Measurements from ENCODE around the gene PRKN. TPM values are rescaled to one million over a fixed set of nuclear protein-coding genes. Genes with fewer than 3 reads are reported as not detected.

PRKN gene
- total RNA-seq, 1 donor from 2014 or later = 25.5 TPM

DNA sequence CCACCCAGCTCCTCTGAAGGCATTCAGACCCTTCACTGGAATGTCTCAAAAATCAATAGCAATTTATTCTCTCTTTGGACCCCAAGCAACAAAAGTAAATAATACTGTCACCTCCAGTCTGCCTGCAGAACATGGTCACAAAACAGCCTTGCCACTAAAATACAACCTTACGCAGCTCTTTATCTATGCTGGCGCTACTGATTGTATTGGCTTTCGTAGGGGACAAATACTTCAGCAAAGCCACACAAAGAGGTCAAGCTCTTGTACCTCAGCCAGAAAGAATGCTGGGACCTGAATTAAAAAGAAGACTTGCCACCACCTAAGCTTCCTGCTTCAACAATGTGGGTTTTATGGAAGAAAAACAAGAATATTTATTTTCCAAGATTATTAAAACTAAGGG, 57.2 kb downstream of the PRKN start:
- Histone ChIP-seq H3K4me3 (peak overlapping the region; percentile 30), H3K27me3 (ENCODE audit: low read depth) (no peaks in the 10 kb centered on the region), H3K36me3 (no peaks in the 10 kb centered on the region), H3K4me1 (peaks cover 19% of the 10 kb centered on the region), H3K27ac (replicated peaks) (peak overlapping the region; percentile 76), H3K9me3 (replicated peaks) (peaks cover 9% of the 10 kb centered on the region)
- DNase-seq = no peak
- TF ChIP-seq, protein P1, sequence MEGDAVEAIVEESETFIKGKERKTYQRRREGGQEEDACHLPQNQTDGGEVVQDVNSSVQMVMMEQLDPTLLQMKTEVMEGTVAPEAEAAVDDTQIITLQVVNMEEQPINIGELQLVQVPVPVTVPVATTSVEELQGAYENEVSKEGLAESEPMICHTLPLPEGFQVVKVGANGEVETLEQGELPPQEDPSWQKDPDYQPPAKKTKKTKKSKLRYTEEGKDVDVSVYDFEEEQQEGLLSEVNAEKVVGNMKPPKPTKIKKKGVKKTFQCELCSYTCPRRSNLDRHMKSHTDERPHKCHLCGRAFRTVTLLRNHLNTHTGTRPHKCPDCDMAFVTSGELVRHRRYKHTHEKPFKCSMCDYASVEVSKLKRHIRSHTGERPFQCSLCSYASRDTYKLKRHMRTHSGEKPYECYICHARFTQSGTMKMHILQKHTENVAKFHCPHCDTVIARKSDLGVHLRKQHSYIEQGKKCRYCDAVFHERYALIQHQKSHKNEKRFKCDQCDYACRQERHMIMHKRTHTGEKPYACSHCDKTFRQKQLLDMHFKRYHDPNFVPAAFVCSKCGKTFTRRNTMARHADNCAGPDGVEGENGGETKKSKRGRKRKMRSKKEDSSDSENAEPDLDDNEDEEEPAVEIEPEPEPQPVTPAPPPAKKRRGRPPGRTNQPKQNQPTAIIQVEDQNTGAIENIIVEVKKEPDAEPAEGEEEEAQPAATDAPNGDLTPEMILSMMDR (IDR thresholded peaks at IDR 0.05; ENCODE audit: borderline replicate concordance) = no peak
- intact Hi-C loops (cut with micrococcal nuclease) = no loop called here

DNA sequence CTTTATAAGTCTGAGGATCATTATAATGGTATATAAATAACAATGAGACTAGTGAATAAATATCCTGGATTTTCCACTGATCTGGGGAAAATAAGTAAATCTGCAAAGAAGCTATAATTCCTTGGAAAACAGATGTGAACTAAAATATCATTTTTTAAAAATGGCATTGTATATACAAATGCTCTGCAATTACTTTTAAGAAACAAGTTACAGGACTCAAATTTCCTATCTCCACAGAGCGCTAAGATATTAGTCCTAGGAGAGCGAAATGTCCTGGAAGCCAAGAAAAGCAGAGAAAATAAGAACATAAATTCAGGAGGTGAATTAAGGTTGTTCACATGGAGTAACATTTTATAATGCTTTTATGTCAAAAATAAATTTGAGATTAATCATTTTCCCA, 61.3 kb downstream of the PRKN start:
- DNase-seq = no peak
- Histone ChIP-seq H3K27ac (replicated peaks) (no peak overlapping the region), H3K27me3 (ENCODE audit: low read depth) (no peaks in the 10 kb centered on the region), H3K36me3 (peaks cover 5% of the 10 kb centered on the region), H3K4me1 (peaks cover 7% of the 10 kb centered on the region), H3K4me3 (no peak overlapping the region), H3K9me3 (replicated peaks) (peaks cover 16% of the 10 kb centered on the region)
- intact Hi-C loops (cut with micrococcal nuclease) = no loop called here
- TF ChIP-seq, protein P1 (IDR thresholded peaks at IDR 0.05; ENCODE audit: borderline replicate concordance) = no peak

DNA sequence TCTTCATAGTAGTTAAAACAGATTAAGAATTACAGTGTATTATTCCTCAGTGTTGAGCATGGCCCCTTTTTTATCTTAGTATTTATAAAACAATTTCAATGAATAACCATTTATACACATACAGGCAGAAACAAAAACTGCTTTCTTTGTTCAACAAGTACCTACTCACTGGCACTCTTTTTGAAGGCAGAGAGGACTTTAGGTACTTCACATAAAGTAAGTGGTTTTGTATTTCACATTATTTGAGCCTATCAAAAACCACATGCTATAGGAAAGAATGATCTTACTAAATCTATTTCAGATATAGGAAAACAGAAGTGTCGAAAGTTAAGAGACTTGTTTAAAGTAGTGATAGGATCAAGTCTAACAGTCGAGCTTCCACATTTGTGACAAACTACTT, 73.8 kb downstream of the PRKN start:
- Histone ChIP-seq H3K4me1 (no peaks in the 10 kb centered on the region), H3K36me3 (no peaks in the 10 kb centered on the region), H3K27ac (replicated peaks) (no peak overlapping the region), H3K4me3 (no peak overlapping the region), H3K9me3 (replicated peaks) (no peaks in the 10 kb centered on the region), H3K27me3 (ENCODE audit: low read depth) (no peaks in the 10 kb centered on the region)
- DNase-seq = no peak
- intact Hi-C loops (cut with micrococcal nuclease) = no loop called here
- TF ChIP-seq, protein P1 (IDR thresholded peaks at IDR 0.05; ENCODE audit: borderline replicate concordance) = no peak

DNA sequence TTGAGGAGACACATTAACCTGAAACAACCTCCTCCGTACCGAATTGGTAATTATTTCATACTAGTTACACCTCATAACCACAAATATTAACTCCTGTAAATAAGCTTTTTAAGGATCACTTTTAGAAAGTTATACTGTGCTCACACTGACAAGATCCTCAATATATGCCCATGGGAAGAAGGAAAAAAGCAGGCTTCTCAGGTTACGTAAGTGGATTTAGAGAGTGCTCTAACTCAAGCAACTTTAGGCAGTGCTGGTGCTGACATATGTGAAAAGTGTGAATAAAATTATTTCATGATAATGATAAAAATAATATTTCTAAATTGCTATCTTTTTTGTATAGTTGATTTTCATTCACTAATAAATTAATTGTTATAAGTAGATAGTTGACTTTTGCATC, 76.1 kb downstream of the PRKN start:
- TF ChIP-seq, protein P1 (IDR thresholded peaks at IDR 0.05; ENCODE audit: borderline replicate concordance) = no peak
- H3K4me3 ChIP-seq = no peak overlapping the region
- intact Hi-C loops (cut with micrococcal nuclease) = no loop called here

DNA sequence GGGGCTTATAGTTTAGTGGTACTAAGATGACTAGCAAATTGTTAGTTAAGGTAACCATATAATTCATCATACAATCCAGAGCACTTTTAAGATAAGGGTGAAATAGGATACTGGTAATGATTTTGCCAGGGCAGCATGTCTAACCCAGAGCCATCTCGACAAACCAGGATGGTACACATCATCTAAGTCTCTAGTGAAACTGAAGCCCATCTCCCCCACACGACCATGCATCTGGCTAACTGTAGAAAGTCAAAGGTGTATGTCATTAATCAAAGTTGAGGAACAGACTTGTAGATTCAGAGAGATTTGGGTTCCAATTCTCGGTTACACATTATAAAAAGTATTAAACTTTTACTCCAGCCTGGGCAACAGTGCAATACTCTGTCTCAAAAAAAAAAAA, 78.3 kb downstream of the PRKN start:
- peaks cover 3% of the 10 kb centered on the region for H3K4me1 ChIP-seq
- no peaks in the 10 kb centered on the region for H3K9me3 ChIP-seq (replicated peaks)
- intact Hi-C loops (cut with micrococcal nuclease) = no loop called here
- no peak for DNase-seq
- no peak overlapping the region for H3K27ac ChIP-seq (replicated peaks)
- H3K36me3 ChIP-seq = no peaks in the 10 kb centered on the region
- H3K27me3 ChIP-seq (ENCODE audit: low read depth) = no peaks in the 10 kb centered on the region
- no peak overlapping the region for H3K4me3 ChIP-seq
- TF ChIP-seq, protein P1 (IDR thresholded peaks at IDR 0.05; ENCODE audit: borderline replicate concordance) = no peak

More for the DNA sequence above, 76.1 kb downstream of the PRKN start:
- Histone ChIP-seq H3K36me3 (no peaks in the 10 kb centered on the region), H3K9me3 (replicated peaks) (no peaks in the 10 kb centered on the region), H3K27ac (replicated peaks) (no peak overlapping the region), H3K27me3 (ENCODE audit: low read depth) (no peaks in the 10 kb centered on the region), H3K4me1 (no peaks in the 10 kb centered on the region)
- no peak for DNase-seq

DNA sequence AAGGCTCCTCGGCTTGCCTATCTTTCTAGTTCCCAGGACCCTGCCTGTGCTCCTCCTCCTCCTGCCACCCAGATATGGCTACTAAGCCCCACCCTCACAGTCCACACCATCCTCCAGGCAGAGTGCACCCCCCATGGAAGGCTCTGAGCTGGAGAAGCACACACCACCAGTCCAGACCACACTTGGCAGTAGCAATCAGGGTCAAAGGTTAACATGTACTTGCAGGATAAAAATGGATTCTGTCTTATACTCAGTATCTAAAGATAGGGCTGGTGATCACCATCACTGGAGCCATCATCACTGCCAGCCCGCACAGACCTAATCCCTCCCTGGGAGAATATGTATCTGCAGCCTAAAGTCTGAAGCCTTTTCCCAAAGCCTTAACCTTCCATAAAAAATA, 83.4 kb downstream of the PRKN start:
- DNase-seq = no peak
- TF ChIP-seq, protein P1 (IDR thresholded peaks at IDR 0.05; ENCODE audit: borderline replicate concordance) = no peak
- no peak overlapping the region for H3K27ac ChIP-seq (replicated peaks)
- no peaks in the 10 kb centered on the region for H3K27me3 ChIP-seq (ENCODE audit: low read depth)
- H3K4me3 ChIP-seq = no peak overlapping the region
- intact Hi-C loops (cut with micrococcal nuclease) = no loop called here
- H3K4me1 ChIP-seq = peaks cover 25% of the 10 kb centered on the region
- no peaks in the 10 kb centered on the region for H3K9me3 ChIP-seq (replicated peaks)
- H3K36me3 ChIP-seq = no peaks in the 10 kb centered on the region
